ENCODE results near the gene AKNA.

DNA sequence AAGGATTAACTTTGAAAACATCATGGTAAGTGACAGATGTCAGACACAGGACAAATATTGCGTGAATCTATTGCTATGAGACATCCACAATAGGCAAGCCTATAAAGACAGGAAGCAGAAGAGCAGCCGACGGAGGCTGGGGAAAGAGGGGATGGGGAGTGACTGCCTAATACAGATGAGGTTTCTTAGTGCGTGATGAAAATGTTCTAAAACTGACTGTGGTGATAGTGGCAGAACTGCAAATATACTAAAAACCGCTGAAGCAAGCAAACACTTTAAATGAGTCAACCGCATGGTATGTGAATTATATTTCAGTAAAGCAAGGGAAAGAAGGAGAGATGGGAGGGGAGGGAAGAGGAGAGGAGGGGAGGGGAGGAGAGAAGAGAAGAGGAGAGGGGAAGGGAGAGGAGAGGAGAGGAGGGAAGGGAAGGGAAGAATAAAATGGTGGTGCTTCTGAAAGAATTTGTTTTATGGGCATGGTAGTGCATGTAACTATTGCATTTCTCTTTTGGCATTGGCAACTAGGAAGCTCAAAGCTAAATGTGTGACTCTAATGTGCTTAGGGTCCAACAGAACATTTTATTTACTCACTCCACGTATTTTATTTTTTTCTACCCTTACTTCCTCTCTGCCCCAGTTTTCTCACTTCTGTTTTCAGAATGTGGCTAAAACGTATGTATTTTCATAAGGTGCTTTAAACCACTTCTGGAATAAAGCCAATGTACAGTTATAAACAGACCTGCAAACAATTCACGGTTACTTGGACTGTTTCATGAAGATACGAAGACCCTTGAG is 21.3 kb downstream of the AKNA start:
- no peak for TF ChIP-seq GATA3 (IDR thresholded peaks at IDR 0.05; ENCODE audit: low read depth, low read length)
- TF ChIP-seq GATA2 (IDR thresholded peaks at IDR 0.05; ENCODE audit: low read depth, low read length): no peak

All from SH-SY5Y (cell line).